Mesenchymal stem cell (in vitro differentiated cells and primary cell): ENCODE results near the gene PVALB.

Experiments
- DNase-seq: peaks from one replicate; pipeline ENCODE4 v3.0.0-alpha.2; 2013
- H2AFZ ChIP-seq: one replicate; pipeline ENCODE4 v1.6.1; 2013; ENCODE audit warnings: low read depth, mild to moderate bottlenecking, control low read depth, inconsistent platforms, low read length, moderate library complexity
- H2AK5ac ChIP-seq: 2 replicates; pipeline ENCODE4 v1.6.1; 2013; ENCODE audit warnings: low read length, moderate library complexity, mild to moderate bottlenecking, inconsistent platforms; ENCODE audit not compliant: severe bottlenecking
- H2BK120ac ChIP-seq: one replicate; pipeline ENCODE4 v1.6.1; 2013; ENCODE audit warnings: low read depth, mild to moderate bottlenecking, inconsistent platforms, low read length, moderate library complexity
- H2BK12ac ChIP-seq, 2 experiments: one replicate each; pipeline ENCODE4 v1.6.1; 2013; ENCODE audit warnings: inconsistent platforms in 2 of 2, low read length in 2 of 2, mild to moderate bottlenecking in 2 of 2, moderate library complexity in 2 of 2, control low read depth in 1 of 2
- H2BK15ac ChIP-seq: one replicate; pipeline ENCODE4 v1.6.1; 2013; ENCODE audit warnings: mild to moderate bottlenecking, low read depth, inconsistent platforms; ENCODE audit not compliant: poor library complexity, severe bottlenecking
- H2BK5ac ChIP-seq: 2 replicates; pipeline ENCODE4 v1.6.1; 2013; ENCODE audit warnings: low read depth, mild to moderate bottlenecking, low read length, control low read depth, inconsistent platforms; ENCODE audit not compliant: poor library complexity, severe bottlenecking
- H3K14ac ChIP-seq, 2 experiments: one replicate each; pipeline ENCODE4 v1.6.1; 2013; ENCODE audit warnings: inconsistent platforms in 2 of 2, low read length in 2 of 2, control low read depth in 1 of 2, mild to moderate bottlenecking in 1 of 2, moderate library complexity in 1 of 2
- H3K18ac ChIP-seq, 2 experiments: one replicate each; pipeline ENCODE4 v1.6.1; 2013; ENCODE audit warnings: inconsistent platforms in 2 of 2, low read length in 2 of 2, control low read depth in 1 of 2, low read depth in 1 of 2, mild to moderate bottlenecking in 1 of 2
- H3K23ac ChIP-seq, 2 experiments: one replicate each; pipeline ENCODE4 v1.6.1; 2013; ENCODE audit warnings: inconsistent platforms in 2 of 2, low read length in 2 of 2, mild to moderate bottlenecking in 2 of 2, moderate library complexity in 2 of 2, control low read depth in 1 of 2
- H3K27ac ChIP-seq: 2 replicates; pipeline ENCODE4 v1.5.1; 2013; ENCODE audit warnings: mild to moderate bottlenecking, moderate library complexity, low read length, control low read depth, inconsistent platforms; ENCODE audit not compliant: poor library complexity, severe bottlenecking
- H3K27me3 ChIP-seq, 2 experiments: 2 replicates each; pipeline versions ENCODE4 v1.6.1 to v1.7.0; 2013; ENCODE audit warnings: low read length in 2 of 2, mild to moderate bottlenecking in 2 of 2, moderate library complexity in 2 of 2, control low read depth in 1 of 2, inconsistent platforms in 1 of 2; ENCODE audit not compliant: control insufficient read depth in 1 of 2, insufficient read depth in 1 of 2
- H3K36me3 ChIP-seq, 2 experiments: 2 replicates each; pipeline versions ENCODE4 v1.6.1 to v1.7.0; 2013; ENCODE audit warnings: low read length in 2 of 2, control low read depth in 1 of 2, inconsistent platforms in 1 of 2, low read depth in 1 of 2, mild to moderate bottlenecking in 1 of 2; ENCODE audit not compliant: insufficient read depth in 2 of 2, control insufficient read depth in 1 of 2
- H3K4ac ChIP-seq, 2 experiments: one replicate each; pipeline ENCODE4 v1.6.1; 2013; ENCODE audit warnings: inconsistent platforms in 2 of 2, low read length in 2 of 2, mild to moderate bottlenecking in 2 of 2, moderate library complexity in 2 of 2, control low read depth in 1 of 2, low read depth in 1 of 2
- H3K4me1 ChIP-seq: 2 replicates; pipeline ENCODE4 v1.6.1; 2013; ENCODE audit warnings: low read depth, low read length, control low read depth; ENCODE audit not compliant: control insufficient read depth, insufficient read depth
- H3K4me2 ChIP-seq: 2 replicates; pipeline ENCODE4 v1.6.1; 2013; ENCODE audit warnings: low read length, mild to moderate bottlenecking, inconsistent platforms; ENCODE audit not compliant: poor library complexity, severe bottlenecking
- H3K4me3 ChIP-seq, 2 experiments: 2 replicates each; pipeline versions ENCODE4 v1.5.1 to v1.7.0; 2013; ENCODE audit warnings: low read length in 2 of 2, mild to moderate bottlenecking in 2 of 2, control low read depth in 1 of 2, low read depth in 1 of 2; ENCODE audit not compliant: insufficient read depth in 1 of 2
- H3K79me1 ChIP-seq: replicated peaks from 2 replicates; pipeline ENCODE4 v1.6.1; 2013; ENCODE audit warnings: mild to moderate bottlenecking, control low read depth, low read length, inconsistent platforms; ENCODE audit not compliant: poor library complexity, severe bottlenecking
- H3K9ac ChIP-seq: 2 replicates; pipeline ENCODE4 v1.7.0; 2013; ENCODE audit warnings: mild to moderate bottlenecking, low read length, moderate library complexity
- H3K9me3 ChIP-seq: 2 replicates; pipeline ENCODE4 v1.7.0; 2013; ENCODE audit warnings: mild to moderate bottlenecking, low read length; ENCODE audit not compliant: control insufficient read depth
- H4K8ac ChIP-seq: one replicate; pipeline ENCODE4 v1.6.1; 2013; ENCODE audit warnings: inconsistent platforms, mild to moderate bottlenecking, low read length, moderate library complexity
- H4K91ac ChIP-seq: one replicate; pipeline ENCODE4 v1.6.1; 2013; ENCODE audit warnings: mild to moderate bottlenecking, low read length, inconsistent platforms
- WGBS: methylation state at CpG from one replicate; pipeline ENCODE4 v1.1.7; 2013; ENCODE audit warnings: mixed read lengths; 5-methylcytosine and 5-hydroxymethylcytosine counted together

Gene PVALB

DNA sequence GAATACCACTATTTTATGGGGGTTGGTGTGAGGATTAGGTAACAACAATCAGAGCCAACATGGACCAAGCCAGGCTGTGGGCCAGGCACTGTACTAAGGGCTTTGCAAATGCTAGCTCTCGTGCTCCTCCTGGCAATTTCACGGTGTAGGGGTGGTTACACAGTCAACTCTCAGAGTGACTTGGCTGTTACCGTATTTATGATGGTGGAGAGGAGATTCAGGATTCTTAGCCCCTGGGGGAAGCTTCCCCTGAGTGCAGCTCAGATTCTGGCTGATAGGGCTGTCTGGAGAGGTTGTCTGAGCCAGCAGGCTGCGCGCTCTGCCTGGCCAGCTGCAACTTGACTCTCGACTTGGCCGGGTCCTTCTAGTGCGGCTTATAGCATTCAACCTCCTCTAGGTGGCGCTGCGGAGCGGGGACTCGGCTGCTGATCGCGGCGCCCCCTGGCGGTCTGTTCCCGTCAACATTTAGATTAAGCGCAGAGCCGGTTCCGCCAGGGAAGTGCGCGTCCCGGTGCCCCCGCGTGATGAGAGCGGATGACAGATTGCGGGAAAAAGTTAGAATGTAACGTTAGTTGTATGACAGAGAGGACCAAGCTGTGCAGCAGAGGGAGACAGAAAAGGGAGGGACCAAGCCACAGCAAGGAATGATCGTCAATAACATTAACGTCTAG is 39.4 kb upstream of the PVALB start:
- no peak overlapping the region for H3K18ac ChIP-seq
- H3K4me1 ChIP-seq: peaks cover 2% of the 10 kb centered on the region
- H3K27ac ChIP-seq: no peak overlapping the region
- H2AK5ac ChIP-seq: no peak overlapping the region
- H3K23ac ChIP-seq: no peak overlapping the region
- no peak overlapping the region for H4K91ac ChIP-seq
- WGBS: 10% methylated on average over 29 of the region's 30 CpGs
- no peak overlapping the region for H3K4me3 ChIP-seq
- no peak overlapping the region for H3K14ac ChIP-seq
- H4K8ac ChIP-seq: no peak overlapping the region
- H2BK12ac ChIP-seq: no peak overlapping the region
- DNase-seq: peak; percentile 77
- no peak overlapping the region for H3K4ac ChIP-seq
- no peaks in the 10 kb centered on the region for H3K79me1 ChIP-seq
- H2BK15ac ChIP-seq: no peak overlapping the region
- peaks cover 29 to 52% of the 10 kb centered on the region in 2 experiments for H3K27me3 ChIP-seq
- H3K36me3 ChIP-seq: no peaks in the 10 kb centered on the region
- no peak overlapping the region for H3K4me2 ChIP-seq
- no peak overlapping the region for H2AFZ ChIP-seq
- H3K9ac ChIP-seq: no peak overlapping the region
- peaks cover 4% of the 10 kb centered on the region for H3K9me3 ChIP-seq
- H2BK120ac ChIP-seq: no peak overlapping the region
- H2BK5ac ChIP-seq: no peak overlapping the region

GRCh38 chr22:36855478-36855877 is 38.6 kb upstream of the PVALB start:
- Histone ChIP-seq H3K18ac (no peak overlapping the region), H2AK5ac (no peak overlapping the region), H4K91ac (no peak overlapping the region), H2BK12ac (no peak overlapping the region), H2BK5ac (no peak overlapping the region), H3K79me1 (no peaks in the 10 kb centered on the region), H3K14ac (peak overlapping the region in 1 of 2 experiments; percentile 49), H2AFZ (no peak overlapping the region), H3K9me3 (peaks cover 4% of the 10 kb centered on the region), H3K23ac (no peak overlapping the region), H3K27ac (no peak overlapping the region), H3K27me3 (peaks cover 36 to 60% of the 10 kb centered on the region in 2 experiments), H4K8ac (no peak overlapping the region), H3K4me2 (no peak overlapping the region), H2BK120ac (no peak overlapping the region), H3K9ac (no peak overlapping the region), H3K4me3 (no peak overlapping the region), H3K36me3 (no peaks in the 10 kb centered on the region), H3K4me1 (peaks cover 2% of the 10 kb centered on the region), H3K4ac (no peak overlapping the region), H2BK15ac (no peak overlapping the region)
- 91% methylated on average over 3 of the region's 3 CpGs for WGBS
- no peak for DNase-seq

DNA sequence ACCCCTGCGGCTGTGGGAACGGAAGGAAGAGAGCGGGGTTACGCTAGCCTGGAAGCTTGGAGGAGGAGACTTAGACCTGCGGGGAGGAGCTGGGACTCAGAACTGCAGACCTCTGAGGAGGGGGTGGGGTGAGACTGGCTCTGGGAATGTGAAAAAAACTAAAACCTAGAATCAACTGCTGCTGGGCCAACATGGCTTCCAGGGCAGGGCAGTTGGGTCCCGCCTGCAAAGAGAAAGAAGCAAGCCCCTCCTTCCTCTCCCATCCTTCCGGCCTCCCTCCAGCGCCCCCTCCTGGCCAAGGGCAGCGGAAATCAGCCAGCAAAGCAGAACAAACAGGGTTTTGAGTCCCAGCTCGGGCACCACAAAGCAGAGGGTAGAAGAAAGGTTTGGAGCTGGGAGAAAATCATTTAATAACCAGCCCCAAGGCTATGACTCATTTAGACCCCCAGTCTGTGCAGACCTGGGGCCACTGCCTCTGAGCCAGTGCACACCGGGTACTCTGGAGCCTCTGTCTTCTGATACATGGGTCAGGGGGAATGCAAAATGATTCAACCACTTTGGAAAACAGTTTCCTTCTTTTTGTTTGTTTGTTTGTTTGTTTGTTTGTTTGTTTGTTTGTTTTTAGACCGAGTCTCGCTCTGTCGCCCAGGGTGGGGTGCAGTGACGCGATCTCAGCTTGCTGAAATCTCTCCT is 36.7 kb upstream of the PVALB start:
- Histone ChIP-seq H2AFZ (no peak overlapping the region), H3K36me3 (no peaks in the 10 kb centered on the region), H3K79me1 (no peaks in the 10 kb centered on the region), H3K18ac (no peak overlapping the region), H3K4me3 (no peak overlapping the region), H3K4me2 (no peak overlapping the region), H3K14ac (no peak overlapping the region), H3K27ac (no peak overlapping the region), H2AK5ac (no peak overlapping the region), H2BK5ac (no peak overlapping the region), H4K8ac (peak overlapping the region; percentile 21), H3K9ac (no peak overlapping the region), H3K9me3 (peaks cover 4% of the 10 kb centered on the region), H4K91ac (no peak overlapping the region), H3K4me1 (peaks cover 2% of the 10 kb centered on the region), H3K27me3 (peaks cover 49 to 65% of the 10 kb centered on the region in 2 experiments), H3K4ac (no peak overlapping the region), H2BK15ac (no peak overlapping the region), H2BK120ac (no peak overlapping the region), H2BK12ac (no peak overlapping the region), H3K23ac (no peak overlapping the region)
- DNase-seq: peak; percentile 29
- WGBS: 85% methylated on average over 12 of the region's 16 CpGs

DNA sequence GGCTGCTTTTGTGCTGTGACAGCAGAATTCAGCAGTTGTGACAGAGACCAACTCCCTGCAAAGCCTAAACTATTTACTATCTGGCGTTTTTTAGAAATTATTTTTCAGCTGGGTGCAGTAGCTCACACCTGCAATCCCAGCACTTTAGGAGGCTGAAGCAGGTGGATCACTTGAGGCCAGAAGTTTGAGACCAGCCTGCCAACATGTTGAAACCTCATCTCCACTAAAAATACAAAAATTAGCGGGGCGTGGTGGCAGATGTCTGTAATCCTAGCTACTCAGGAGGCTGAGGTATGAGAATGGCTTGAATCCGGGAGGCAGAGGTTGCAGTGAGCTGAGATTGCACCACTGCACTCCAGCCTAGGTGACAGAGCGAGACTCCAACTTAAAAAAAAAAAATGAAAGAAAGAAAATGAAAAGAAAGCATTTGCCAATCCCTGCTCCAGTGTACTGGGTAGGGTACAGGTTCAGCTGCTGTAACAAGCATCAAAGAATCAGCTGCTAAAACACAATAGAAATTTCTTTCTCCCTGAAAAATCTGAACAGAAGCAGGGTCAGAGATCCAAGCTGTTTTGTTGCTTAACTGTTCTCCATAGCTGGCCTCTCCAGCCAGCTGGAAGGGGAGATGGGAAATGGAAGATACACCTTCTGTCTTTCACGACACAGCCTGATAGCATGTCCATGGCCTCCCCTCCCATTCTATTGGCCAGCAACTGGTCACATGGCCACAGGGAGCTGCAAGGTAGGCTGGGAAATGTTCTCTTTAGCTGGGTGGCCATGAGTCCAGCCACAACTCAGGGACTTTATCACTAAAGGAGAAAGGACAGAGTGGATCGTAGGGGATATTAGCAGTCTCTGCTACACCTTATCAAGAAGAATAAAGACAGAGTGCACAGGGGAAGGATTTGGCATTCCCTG is 35.5 kb upstream of the PVALB start:
- H3K4me2 ChIP-seq: no peak overlapping the region
- H2BK5ac ChIP-seq: no peak overlapping the region
- no peak overlapping the region for H3K27ac ChIP-seq
- no peak overlapping the region for H2BK120ac ChIP-seq
- no peak overlapping the region for H3K9ac ChIP-seq
- H3K14ac ChIP-seq: no peak overlapping the region
- H3K79me1 ChIP-seq: no peaks in the 10 kb centered on the region
- H2BK12ac ChIP-seq: no peak overlapping the region
- H4K8ac ChIP-seq: no peak overlapping the region
- DNase-seq: no peak
- no peak overlapping the region for H4K91ac ChIP-seq
- H3K18ac ChIP-seq: no peak overlapping the region
- whole genome bisulfite sequencing: 82% methylated on average over 4 of the region's 7 CpGs
- peaks cover 47 to 64% of the 10 kb centered on the region in 2 experiments for H3K27me3 ChIP-seq
- H2AFZ ChIP-seq: no peak overlapping the region
- no peak overlapping the region for H3K4me3 ChIP-seq
- H3K23ac ChIP-seq: no peak overlapping the region
- no peak overlapping the region for H2AK5ac ChIP-seq
- H3K9me3 ChIP-seq: peaks cover 4% of the 10 kb centered on the region
- no peaks in the 10 kb centered on the region for H3K36me3 ChIP-seq
- no peak overlapping the region for H3K4ac ChIP-seq
- H3K4me1 ChIP-seq: peaks cover 2% of the 10 kb centered on the region
- no peak overlapping the region for H2BK15ac ChIP-seq
